ENCODE measurements around the gene ARMC2.

DNA sequence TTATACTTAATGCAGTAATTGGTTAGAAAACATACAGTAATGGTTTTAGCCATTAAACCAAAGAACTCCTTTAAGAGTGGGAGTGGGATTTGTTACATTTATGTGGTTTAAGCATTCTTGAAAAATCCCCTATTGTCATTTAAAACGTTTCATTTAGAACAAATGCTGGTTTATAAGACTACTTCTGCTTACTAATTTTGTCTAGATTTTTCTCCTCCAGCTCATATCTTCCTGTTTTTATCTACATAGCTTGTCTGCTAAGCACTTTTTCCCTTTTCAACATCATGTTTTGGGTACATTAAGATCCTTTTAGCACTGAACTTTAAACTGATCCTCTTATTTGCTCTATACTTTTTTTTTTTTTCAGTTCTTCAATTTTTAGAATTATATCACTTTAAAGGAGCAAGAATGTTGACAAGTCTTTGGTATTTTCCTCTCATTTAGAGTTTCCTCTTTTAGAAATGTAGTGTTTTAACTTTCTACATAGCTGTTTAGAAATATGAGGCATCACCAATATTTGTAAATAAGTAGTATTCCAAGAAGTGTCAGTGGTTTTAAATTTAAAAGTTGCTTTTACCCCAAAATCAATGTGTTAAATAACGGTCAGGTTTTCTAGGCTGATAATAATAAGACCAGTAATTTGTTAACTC, 165.6 kb downstream of the ARMC2 start:
- TF ChIP-seq CTCF (conservative IDR thresholded peaks at IDR 0.05; ENCODE audit: low read depth, low read length), result no peak
- no peak for TF ChIP-seq EZH2phosphoT487 (IDR thresholded peaks at IDR 0.05; ENCODE audit: borderline replicate concordance, low read length)
- no peak for TF ChIP-seq EZH2 (IDR thresholded peaks at IDR 0.05; ENCODE audit: low read length, unreplicated experiment)
